HT1080 (cell line): ENCODE measurements around the gene WDR82. TPM values are rescaled to one million over a fixed set of nuclear protein-coding genes. Genes with fewer than 3 reads are reported as not detected.
A peak's percentile ranks its signal among the peaks of the same experiment; 100 is the strongest.

Experiments
- DNase-seq: peaks from one replicate; pipeline ENCODE4 v3.0.0-alpha.2; 2015; ENCODE audit warnings: low read depth
- total RNA-seq: library from RNA; depleted of rRNA; stranded (reverse); fragments of >200 nt; shearing (Covaris generic); gene quantifications from 2 replicates; pipeline ENCODE4 v1.2.3, GENCODE V29; 2014

Gene WDR82
- total RNA-seq, 1 experiment from 2014 or later = 72.9 TPM

DNA sequence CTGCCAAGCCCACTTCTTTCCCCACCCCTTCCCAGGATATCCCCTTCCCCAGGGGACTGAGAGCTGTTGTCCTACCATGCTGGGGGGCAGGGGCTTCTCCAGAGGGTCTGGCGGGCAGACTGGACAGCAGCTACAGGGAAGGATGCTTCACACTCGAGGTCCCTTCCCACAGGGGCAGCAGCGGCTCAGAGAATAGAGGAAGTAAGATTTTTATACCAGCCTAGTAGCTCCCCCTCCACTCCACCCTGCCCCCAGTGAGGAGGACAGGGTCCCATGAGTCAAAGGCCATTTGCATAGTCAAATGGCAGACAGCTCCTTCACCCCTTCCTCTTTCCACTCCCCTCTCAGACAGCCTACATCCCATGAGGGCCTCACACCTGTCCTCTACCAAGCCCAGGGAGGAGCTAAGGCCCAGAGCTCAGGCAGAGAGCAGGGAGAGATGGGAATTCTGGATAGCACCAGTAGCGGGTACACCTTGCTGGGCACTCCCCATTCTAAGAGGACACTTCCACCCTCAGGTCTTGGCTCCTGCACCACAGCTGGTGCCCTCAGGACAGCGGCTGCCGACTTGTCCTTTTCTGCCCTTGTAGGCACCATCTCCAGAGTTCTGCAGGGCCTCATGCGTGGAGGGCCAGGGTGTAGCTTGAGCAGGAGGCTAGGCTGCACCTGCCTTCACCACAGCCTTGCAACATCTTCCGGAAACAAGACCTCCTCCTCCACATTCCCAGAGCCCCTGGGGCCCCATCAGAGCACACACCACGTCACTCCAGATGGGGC is 52.8 kb downstream of the WDR82 start, which contains the start of gene TLR9:
TSS of gene TLR9 (minus strand) at position 194 of the 777 bp plus-strand sequence. CDS start at position 78, 116 bp downstream.
- no peak for DNase-seq

DNA sequence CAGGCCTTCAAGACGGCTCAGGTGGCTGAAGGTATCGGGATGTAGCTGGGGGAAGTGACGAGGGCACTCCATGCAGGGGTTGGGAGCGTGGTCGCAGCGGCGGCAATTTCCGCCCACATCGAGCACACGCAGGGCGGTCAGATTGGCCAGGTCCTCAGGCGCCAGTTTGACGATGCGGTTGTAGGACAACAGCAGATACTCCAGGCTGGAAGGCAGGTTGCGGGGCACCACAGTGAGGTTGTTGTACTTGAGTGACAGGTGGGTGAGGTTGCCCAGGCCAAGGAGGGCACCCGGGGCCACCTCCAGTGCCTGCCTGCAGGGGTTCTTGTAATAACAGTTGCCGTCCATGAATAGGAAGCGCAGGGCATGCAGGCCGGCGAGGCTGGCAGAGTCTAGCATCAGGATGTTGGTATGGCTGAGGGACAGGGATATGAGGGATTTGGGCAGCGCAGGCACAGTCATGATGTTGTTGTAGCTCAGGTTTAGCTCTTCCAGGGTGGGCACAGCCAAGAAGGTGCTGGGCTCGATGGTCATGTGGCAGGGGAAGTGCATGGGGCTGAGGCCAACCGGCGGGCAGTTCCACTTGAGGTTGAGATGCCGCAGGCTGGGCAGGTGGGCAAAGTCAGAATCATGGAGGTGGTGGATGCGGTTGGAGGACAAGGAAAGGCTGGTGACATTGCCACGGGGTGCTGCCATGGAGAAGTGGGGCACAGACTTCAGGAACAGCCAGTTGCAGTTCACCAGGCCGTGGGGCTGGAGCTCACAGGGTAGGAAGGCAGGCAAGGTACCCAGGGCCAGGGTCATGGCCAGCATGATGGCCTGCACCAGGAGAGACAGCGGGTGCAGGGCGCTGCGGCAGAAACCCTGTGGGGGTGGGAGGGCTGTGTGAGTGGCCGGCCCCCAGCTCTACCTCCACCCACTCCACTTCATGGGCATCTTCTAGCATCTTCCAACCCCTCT is 54.7 kb downstream of the WDR82 start:
- DNase-seq = no peak

DNA sequence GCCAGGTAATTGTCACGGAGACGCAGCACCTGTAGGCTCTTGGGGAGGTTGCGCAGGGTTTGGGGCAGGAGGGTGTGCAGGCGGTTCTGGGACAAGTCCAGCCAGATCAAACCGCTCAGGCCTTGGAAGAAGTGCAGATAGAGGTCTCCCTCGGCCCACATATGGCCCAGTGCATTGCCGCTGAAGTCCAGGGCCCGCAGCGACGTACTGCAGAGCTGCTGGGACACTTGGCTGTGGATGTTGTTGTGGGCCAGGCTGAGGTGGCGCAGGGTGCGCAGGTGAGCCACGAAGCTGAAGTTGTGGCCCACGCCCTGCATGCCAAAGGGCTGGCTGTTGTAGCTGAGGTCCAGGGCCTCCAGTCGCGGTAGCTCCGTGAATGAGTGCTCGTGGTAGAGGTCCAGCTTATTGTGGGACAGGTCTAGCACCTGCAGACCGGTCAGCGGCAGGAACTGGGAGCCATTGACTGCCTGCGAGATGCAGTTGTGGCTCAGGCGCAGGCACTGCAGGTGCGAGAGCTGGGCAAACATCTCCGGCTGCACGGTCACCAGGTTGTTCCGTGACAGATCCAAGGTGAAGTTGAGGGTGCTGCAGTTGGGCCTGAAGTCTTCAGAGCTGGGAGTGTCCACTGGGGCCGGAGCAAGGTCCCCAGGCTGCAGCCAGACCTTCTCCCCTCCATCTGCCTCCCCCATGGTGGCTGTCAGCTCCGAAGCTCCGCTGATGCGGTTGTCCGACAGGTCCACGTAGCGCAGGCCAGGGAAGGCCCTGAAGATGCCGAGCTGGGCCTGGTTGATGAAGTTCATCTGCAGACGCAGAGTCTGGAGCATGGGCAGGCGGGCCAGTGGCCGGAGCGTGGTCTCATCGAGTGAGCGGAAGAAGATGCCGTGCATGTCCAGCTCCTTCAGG is 55.9 kb downstream of the WDR82 start:
- DNase-seq = no peak

DNA sequence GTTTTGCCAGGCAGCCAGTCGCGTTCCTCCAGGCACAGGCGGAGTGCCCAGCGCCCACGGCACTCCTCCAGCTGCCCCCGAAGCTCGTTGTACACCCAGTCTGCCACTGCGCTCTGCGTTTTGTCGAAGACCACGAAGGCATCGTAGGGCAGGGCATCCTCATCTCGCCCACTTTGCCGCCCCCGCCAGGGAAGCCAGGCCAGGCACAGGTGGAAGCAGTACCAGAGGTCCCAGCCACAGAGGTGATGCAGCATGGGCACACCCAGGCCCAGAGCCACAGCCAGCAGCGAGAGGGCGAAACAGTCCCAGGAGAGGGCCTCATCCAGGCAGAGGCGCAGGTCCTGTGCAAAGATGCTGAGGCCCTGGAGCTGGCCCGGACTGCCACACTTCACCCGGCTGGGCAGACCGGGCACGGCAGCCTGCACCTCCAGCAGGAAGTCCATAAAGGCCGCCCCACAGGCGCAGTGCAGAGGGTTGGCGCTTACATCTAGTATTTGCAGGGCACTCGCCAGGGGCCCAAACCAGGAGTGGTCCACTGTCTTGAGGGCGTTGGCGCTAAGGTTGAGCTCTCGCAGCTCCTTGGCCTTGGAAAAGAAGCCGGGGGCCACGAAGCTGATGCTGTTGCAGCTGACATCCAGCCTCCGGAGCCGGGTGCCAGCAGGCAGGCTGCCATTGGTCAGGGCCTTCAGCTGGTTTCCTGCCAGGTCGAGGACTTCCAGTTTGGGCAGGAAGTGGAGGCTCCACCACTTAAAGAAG is 56.7 kb downstream of the WDR82 start:
- DNase-seq = no peak

DNA sequence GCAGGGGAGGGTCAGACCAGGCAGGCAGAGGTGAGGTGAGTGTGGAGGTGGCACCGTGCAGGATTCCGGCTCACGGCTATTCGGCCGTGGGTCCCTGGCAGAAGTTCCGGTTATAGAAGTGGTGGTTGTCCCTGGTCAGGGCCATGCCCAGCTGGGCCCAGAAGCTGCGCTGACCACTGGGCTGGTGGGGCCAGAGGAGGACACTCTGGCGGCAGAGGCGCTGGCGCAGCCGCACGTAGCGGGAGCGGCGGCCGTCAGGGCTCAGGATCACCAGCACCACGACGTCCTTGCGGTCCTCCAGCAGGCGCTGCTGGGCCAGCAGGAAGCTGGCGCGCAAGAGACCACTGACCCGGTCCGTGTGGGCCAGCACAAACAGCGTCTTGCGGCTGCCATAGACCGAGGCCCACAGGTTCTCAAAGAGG is 57.3 kb downstream of the WDR82 start:
- DNase-seq = no peak

DNA sequence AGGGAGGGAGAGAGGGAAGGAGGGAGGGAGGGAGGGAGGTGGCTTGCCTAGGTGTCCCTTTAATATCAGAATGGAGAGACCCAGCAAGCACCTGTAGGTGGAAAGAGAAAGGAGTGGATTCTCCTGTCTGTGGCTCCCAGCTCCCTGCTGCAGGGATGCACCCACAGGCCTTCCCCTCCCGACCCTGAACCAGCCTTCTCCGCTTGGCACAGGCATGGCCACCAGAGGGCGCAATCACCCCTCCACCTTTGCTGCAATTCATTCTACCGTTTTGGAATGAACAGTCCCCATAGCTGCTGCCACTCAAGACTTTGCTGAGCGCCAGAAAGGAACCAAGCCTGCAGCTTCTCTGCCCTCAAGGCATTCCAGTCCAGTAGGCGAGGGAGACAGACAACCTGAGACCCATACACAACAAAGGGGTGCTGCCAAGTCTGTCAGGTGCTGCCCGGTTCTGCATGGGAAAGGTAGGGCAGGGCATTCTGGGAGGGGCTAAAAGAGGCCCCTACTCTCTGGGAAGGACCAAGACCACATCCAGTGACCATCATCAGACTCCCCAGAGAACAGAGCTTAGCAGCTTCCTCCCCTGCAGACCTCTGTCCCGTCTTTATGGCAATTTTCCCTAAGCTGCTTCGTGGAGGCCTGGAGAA is 57.9 kb downstream of the WDR82 start:
- peak; percentile 80 for DNase-seq

DNA sequence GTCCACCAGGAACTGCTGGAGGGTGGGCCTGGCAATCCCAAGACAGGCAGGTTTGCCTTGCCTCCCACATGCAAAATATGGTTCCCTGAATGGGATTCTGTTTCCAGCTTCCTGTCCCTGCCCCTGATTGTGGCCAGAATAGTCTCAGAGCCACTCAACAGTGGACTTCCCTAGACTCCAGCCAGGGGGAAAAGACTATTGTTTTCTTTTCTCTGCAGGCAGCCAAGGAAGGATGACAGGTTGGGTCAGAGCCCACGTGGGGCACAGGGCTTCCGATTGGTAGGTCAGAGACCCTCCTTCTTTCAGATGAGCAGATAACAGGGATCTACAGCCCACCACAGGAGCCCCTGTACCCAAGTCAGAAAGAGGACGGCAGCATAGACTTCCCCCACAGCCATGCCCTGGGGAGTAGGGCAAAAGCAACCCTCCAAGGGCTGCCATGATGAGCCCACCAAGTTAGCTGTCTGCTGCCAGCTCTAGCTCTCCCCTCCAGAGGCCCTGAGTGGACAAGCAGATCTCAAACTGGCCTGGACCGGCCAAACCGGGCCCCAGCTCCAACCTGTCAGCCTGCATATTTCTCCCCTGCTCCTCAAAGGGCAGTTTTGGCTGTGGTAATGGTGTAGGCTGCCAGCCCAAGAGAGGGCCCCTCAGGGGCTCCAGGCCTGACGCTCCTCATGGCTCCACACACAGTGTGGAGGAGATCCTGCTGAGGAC is 59.4 kb downstream of the WDR82 start:
- DNase-seq = peak; percentile 51

DNA sequence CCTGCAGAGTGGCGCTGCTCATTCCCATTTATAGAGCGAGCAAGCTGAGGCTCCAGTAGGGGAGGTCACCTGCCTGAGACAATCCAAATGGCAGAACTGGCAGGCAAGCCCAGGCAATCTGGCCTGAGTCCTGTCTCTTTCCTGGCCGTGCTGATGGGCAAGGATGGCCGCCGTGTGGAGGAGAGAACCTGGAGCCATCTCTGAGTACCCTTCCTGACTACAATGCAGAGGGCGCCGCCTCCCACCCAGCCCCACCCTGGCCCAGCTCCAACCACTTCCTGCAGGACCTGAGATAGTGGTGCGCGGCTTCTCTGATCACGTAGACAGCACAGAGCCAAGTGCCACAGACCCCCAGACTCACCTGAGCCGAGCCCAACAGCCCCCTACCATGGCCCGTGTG is 60.0 kb downstream of the WDR82 start:
- no peak for DNase-seq

DNA sequence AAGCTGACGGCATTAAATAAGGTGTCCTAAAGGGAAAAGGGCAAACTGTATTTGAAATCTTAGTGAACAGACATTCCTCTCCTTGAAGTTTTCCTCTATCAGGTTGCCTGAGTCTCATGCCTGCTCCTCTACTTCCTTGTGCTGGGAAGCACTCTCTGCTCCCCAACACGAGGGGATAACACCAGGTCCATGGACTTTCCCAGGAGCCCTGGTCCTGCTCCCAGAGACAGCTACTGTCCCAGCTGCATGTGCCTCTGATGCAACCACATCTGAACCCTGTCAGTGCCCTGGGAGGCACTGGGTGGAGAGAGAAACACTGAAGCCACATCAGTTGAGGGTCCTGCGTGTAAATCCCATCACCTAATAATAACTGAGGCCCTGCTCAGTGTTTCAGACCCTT is 60.4 kb downstream of the WDR82 start:
- no peak for DNase-seq

DNA sequence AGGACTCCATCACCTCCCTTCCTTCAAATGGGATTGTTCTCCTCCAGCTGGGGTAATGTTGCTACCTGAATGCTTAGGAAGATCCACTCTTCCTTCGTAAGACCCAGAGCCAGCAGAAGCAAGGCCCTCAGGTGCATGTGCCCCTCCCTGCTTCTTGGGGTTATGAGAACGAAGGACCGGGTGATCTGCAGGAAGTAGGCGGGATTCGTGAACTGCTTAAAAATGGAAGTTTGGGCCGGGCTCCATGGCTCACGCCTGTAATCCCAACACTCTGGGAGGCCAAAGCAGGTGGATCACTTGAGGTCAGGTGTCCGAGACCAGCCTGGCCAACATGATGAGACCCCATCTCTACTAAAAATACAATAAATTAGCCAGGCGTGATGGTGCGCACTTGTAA is 61.0 kb downstream of the WDR82 start:
- no peak for DNase-seq

DNA sequence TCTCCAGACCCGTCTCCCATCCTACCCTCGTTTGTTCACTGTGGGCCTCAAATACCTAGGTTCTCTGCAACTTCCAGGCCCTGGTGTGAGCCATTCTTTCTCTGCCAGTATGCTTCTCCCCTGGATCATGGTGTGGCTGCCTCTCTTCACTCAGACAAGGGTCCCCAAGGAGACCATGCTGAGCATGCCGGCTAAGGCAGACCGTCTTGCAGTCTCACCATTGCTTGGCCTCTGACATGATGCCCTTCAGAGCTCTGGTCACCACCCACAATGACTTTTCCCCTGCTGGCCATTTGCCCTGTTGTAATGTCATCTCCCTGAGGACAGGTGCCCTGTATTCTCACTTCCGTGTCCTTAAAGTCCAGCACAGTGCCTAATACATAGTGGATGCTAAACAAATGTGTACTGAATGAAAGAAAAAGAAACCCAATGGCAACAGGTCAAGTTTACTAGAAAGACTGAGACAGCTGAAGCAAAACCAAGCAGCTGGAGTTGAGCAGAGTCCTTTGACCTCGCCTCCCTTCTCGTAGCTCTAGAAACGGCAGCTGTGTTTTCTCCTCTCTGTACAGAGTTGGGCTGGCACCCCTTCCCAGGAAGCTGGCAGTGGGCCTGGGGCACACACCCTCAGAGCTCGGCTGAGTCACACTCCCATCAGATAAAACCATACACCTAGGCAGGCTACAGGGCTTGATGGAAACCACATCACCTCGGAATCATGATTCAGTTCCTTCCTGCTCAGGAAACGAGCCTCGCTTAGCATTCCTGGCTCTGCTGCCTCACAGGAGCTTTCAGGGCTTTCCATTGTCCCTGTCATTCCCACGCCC is 61.7 kb downstream of the WDR82 start:
- peak; percentile 99 for DNase-seq

DNA sequence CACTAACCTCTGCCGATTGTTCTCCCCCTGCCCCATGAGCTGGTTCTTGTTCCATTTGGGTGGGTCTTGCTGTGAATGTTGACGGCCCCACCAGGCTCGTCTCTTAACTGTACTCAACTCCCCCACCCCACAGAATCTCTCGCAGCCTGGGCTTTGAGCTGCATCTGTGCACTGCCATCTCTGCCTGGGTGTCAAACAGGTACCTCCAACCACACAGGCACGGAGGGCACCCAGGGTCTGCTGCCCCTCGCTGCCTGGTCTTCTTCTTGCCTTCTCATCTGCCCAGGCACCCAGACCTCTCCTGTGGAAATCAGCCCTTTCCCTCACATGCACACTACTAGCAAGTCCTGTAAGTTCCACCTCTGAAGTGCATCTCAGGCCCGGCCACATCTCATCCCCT is 63.1 kb downstream of the WDR82 start:
- no peak for DNase-seq

DNA sequence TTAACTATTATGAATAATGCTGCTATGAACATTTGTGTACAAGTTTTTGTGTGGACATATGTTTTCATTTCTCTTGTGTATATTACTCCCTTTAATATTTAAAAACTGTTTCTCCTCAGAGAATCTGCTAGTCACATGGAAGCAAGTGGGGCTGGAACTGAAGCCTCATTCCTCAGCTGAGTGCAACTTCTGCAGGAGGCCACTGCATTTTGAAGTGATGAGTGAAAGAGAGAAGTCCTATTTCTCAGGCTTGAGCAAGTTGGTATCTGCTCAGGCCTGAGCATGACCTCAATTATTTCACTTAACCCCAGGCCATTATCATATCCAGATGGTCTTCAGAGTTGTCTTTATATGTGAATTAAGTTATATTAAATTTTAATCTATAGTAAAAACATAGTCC is 64.5 kb downstream of the WDR82 start:
- DNase-seq = no peak

DNA sequence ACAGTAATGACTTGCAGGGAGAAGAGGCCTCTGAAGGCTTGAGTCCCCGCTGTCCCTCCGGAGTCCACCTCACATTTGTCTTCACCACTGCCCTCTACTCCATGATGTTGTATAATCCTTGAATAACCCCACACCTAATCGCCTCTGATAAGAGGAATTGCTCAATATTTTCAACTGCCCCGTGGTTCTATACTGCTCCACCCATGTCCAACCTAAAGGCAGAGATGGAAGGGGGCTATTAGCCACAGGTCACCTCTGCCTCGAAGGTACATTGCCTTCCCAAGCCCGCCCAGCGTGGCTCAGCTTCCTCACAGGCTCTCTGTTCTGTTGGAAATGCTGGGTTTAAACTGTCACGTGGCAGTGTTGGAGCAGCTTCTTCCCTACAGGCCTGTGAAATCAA is 65.4 kb downstream of the WDR82 start:
- no peak for DNase-seq

DNA sequence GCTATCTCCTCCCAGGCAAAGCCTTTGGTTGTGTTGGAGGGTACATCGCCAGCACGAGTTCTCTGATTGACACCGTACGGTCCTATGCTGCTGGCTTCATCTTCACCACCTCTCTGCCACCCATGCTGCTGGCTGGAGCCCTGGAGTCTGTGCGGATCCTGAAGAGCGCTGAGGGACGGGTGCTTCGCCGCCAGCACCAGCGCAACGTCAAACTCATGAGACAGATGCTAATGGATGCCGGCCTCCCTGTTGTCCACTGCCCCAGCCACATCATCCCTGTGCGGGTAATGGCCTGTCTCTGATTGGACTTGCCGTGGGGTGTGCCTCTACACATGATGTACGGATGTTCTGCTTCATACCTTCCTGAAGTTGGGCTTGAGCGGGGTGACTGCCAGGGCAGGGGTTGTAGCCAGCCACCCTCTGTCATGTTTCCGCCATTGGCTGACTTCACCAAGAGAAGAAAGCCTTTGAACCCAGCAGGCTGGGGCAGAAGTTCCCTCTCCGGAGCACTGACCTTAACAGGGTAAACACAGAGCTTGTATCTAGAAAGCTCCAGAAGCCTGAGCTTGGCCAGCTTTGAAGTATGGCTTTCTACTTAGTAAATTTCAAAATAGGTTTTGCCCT is 67.1 kb downstream of the WDR82 start:
- DNase-seq = no peak

DNA sequence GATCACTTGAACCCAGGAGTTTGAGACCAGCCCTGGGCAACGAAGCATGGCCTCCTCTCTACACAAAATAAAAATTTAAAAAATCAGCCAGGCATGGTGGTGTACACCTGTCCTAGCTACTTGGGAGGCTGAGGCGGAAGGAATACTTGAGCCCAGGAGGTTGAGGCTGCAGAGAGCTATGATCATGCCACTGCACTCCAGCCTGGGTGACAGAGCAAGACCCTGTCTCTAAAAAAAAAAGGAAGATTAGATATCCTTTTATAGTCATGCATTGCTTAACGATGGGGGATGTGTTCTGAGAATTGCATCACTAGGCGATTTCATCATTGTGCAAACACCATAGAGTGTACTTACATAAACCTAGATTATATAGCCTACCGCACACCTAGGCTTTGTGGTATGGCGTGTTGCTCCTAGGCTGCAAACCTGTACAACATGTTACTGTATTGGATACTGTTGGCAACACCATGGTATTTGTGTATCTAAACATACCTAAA is 67.9 kb downstream of the WDR82 start:
- no peak for DNase-seq

DNA sequence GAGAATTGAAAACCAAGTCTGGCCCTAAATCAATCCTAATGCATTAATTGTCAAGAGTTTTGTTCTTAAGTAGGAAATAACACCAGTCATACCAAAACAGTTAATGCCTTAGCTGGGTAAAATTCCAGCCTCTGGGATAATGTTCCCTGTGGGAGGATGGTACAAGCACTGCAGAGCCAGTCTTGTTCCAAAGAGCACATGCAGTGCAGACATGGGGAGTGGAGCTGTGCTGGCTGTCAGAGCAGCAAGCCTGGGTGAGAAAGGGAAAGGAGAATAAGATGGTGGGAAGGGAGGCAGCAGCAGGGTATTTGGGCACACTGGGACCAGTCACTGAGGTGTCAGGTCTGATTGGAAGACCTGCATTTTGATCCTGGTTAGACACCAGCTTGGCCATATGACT is 68.4 kb downstream of the WDR82 start:
- DNase-seq = no peak

DNA sequence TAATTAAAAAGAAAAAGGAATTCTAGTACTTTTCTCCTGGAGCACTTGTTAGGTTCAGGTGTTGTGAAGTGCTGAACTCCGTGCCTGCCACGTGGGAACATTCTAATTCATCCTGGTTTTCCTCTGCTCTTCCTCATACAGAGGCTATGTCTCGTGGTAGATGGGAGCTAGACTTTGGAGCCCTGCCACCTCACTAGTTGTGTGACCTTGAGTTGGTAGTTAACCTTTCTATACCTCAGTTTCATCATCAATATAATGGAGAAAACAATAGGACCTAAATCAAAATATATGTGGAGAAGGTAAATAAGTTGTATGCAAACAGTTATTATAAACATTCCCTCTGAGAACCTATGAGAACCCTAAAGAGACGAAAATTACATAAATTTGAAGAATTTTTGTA is 69.9 kb downstream of the WDR82 start:
- no peak for DNase-seq
